NCI-H524 (cell line): Measurements from ENCODE around the gene SFT2D3.

Experiments
- DNase-seq, 2 experiments: peaks; one replicate each; lab custom pipeline; 2025; lab: John Stamatoyannopoulos, UW

Gene SFT2D3

DNA sequence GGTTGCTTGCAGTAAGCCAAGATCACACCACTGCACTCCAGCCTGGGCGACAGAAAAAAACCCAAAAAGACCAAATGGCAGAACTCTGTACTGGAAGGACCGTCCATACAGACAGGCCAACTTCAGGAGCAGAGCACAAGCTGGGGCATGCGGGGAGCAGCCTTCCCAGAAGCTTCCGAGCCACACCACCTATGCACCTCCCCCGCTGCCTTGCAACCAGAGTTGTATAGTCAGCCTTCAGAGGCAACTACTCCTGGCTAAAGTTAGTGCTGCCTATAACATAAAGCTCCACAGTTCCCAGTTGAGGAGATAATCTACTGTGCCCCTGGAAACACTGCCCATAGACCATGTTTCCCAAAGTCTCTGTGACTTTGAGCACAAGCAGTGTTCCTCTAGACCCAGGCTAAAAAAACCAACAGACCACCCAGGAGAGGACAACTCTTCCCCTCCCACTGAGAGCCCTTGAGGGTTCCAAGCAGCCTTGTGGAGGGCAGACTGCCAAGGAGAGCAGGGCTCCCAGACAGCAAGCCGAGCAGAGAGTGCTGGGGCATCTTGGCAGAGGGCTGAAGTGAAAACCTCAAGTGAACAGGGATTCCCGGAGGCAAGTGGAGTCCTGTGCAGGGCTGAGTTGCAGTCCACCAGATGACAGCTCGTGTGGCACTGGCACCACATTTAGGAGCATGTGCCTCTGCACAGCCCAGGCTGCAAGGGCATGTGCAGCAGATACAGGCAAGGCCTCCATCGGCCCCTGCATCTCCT is 6.8 kb downstream of the SFT2D3 start:
- DNase-seq = no peak

DNA sequence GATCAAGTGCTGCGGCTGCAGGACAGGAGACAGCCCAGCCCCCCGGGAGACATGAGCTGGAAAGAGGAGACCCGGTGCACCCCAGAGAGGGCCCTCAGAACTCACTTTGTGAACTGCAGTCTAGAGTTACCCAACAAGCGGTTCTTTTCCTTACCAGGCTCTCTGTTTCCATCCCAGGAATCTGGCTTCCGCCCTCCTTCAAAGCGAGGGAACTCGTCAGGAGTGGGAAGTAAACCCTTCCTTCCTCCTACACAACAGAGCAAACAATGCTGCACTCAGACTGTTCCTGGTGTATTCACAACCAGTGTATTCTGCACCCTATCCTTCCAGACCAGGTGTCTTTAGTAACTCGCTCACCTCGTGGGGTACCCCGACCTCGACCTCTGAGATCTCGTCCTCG is 8.0 kb downstream of the SFT2D3 start:
- DNase-seq = no peak

DNA sequence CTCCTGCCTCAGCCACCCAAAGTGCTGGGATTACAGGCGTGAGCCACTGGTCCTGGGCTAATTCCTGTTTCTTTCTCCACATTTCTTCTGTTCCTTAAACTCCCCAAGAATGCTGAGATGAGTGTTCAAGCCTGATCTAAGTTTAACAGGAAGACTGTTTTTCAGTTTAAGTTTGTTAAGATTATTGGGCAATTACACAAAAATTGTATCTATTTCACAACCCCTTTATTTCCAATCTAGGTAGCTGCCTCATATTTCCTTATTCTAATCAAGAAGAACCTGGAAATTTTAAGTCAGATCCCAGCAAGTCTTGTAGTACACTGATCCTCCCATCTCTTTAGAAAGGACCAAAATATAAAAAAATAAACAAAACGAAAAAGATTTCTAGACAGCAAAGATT is 11.7 kb downstream of the SFT2D3 start:
- no peak for DNase-seq

DNA sequence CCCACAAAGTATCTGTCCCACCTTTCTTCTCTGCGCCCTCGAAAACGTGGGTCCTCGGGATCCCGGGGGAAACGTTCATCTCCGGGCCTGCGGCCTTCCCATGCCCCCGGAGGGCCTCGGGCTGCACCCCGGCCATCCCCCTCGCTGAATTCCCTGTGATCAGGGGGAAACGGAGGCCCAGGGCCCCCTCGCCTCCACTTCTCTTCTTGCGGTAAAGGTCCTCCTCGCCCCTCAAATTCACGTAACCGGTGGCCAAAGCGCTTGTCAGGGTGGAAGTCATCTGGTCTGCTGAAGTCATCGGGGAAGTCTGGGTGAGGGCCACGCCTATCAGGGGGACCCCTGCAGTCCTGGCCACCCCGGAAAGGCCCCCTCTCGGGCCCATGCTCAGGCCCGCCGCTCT is 12.3 kb downstream of the SFT2D3 start:
- DNase-seq = no peak

DNA sequence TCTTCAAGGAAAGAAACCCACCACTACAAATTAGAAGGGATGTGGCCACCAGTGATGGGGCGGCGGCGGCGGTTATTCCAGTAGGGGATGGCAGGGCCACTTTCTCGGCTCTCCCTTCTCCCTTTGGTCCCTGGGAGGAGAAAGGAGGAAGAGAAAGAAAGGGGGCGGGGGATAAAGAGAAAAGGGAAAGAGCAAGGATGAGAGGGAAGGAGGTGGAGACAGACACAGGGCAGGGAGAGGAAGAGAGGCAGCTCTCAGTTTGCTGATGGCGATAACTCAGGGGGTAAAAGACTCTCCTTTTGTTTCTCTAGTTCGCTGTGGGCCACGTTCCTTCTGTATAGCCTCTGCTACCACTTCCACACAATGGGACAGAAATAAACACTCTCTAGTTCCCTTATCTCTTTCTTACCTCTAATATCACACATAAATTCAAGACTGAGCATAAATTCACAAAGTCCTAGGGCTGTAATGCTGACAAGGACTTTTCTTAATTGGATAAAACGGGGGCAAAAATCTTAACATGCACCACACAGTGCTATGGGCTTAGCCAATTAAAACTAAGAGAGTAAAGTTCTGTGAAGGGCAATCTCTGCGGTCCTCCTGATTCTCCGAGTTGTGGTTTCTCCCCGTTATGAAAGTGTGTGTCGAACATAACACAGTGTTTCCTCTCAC is 14.6 kb downstream of the SFT2D3 start:
- no peak for DNase-seq

DNA sequence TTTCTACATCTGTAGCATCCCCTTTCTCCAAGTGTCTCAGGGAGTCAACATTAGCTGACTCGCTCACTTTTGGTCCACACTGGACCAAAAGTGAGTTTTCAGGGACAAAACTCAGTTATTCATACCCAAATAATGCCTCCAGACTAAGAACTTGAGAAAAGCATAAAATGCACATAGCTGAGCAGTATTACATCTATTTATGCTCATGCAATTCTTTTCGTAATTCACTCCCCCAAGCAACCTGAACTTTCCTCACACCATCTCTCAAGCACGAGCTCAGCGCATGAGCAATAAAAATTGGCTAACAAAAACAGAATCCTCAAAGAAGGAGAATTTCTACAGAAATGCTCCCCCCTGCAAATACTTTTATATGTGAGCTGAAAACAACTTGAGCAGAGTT is 17.0 kb downstream of the SFT2D3 start:
- no peak for DNase-seq

DNA sequence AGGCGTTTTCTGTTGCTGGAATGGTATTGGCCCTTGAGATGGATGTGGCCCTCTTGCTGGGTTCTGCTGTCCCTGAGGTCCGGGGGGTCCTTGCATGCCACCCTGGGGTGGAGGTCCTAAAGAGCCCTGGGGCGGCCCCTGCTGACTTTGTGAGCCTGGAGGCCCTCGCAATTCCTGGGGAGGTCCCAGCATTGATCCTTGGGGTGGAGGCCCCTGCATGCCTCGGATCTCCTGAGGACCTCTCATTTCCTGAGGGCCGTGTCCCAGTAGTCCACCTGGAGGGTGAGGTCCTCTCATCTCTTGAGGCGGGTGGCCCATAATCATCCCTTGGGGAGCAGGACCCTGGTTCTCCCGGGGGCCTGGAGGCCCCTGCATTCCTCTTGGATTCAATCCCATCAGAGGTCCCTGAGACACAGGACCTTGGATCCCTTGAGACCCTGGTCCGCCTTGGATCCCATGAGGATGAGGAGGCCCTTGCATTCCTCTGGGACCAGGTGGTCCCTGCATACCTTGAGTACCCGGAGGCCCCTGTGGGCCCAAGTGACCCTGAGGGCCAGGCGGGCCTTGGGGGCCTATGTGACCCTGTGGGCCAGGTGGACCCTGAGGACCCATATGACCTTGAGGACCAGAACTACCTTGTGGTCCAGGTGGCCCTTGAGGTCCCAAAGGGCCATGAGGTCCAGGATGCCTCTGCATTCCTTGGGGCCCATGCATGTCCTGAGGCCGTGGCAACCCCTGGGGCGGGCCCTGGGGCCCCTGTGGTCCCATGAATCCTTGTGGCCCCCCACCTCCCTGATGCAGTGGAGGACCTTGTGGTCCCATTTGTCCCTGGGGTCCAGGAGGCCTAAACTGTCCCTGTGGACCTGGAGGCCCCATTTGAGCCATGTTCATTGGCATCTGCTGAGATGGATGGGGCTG is 18.3 kb downstream of the SFT2D3 start:
- DNase-seq = no peak

DNA sequence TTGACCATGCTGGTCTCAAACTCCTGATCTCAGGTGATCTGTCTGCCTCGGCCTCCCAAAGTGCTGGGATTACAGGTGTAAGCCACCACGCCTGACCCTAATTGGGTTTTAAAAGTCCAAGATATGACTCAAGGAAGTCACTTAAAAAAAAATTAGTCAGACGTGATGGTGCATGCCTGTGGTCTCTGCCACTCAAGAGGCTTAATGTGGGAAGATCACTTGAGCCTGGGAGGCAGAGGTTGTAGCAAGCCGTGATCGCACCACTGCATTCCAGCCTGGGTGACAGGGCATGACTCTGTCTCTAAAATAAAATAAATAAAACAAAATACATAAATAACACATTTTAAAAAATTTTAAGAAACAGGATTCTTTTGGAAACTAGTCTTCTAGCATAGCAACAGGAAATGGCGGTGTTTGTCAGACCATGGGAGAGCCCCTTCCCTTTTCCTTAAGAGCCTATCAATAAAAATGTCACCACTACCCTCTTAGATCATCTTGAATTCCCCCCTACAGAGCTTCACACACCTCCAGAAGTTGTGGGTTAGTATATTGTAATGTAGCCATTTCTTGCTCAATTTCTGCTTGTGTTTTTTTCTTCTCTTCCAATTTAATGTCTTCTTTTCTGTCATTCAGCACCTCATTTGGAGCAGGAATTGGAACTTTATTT is 20.1 kb downstream of the SFT2D3 start:
- DNase-seq = no peak

DNA sequence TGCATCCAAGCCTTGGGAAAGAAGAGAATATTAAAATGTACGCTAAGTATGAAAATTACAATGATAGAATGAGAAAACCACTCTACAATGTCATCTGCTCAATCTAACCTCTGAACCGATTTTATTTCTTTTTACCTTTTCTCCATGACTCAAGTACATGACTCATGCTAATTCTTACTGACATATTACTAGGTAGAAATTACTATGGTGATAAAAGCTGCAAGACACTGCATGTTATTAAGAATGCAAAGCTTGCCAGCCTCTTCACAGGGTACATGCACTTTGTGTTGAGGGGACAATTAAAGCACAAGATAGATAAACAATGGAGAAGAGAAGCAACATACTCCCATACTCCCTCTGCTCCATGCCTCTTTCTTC is 20.7 kb downstream of the SFT2D3 start:
- no peak for DNase-seq

DNA sequence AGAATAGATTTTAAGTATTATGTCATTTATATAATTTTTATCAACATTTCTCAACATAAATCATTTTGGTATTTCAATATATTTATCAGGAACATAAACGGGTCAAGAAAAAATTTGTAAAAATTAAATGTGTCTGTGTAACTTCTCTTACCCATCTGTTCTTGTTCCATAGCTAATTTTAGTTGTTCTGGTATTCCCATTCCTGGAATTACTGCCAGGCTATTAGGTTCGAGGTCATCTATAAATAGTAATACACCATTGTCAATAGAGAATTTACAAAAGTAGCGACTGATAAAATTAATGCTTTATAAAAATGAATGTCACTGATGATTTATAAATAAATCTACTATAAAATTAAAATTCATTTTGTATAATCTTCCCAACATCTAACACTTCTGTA is 21.5 kb downstream of the SFT2D3 start:
- no peak for DNase-seq

DNA sequence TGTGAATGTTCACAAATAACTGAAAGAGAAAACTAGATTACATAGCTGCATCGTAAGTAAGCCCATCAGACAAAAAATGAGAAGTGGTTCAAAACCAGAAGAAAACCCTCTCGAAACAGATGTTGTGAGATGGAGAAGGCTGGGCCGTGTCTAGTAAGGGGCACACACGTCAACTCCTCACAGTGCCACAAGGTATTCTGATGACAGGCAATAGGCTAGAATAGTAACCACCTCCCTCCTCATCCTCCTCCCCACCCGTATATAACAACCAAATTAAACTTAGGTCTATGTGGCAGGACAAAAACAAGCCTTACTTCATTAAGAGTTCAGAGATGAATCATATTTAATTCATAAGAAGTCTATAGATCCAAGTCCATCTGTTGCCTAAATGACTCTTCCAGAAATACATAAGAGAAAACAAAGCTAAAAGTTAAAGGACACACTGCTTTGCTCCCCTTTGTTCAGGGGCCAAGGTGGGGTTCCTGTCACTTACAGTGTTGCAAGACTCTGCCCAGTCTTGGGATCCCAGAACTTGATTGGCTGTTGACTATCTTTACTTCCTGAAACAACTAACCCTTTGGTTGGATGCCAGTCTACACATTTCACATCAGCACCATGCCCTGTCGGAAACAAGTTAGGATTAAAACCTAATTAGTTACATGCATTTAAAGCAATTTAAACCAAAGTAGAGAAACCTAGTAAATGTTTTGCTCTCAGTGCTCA is 25.0 kb downstream of the SFT2D3 start:
- DNase-seq = no peak

DNA sequence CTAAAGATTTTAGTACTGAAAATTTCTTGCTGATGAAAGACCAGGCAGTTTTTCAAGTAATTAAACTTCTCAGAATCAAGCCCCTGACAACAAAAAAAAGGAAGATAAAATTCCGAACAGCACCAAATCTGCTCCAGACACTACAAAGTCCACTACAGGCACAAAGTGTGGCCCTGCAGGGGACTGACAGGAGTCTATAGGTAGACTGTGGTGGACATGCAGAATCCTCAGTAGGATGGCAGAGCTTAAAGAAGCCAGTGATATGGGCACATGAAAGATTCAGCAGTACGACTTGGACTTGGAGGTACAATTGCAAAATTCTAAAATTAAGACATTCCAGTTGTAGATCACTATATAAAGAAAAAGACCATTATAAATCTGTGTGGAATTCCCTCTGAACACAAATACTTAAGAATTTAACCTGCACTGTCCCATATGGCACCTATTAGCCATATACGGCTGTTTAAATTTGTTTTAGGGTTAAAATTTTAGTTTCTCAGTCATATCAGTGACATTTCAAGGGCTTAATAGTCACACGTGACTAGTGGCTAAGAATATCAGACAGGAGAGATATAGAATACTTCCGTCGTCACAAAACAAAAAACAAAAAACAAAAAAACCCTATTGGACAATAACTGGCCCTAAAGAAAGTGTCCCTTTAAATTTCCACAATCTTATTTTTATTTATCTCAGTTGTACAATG is 32.0 kb downstream of the SFT2D3 start:
- no peak for DNase-seq

DNA sequence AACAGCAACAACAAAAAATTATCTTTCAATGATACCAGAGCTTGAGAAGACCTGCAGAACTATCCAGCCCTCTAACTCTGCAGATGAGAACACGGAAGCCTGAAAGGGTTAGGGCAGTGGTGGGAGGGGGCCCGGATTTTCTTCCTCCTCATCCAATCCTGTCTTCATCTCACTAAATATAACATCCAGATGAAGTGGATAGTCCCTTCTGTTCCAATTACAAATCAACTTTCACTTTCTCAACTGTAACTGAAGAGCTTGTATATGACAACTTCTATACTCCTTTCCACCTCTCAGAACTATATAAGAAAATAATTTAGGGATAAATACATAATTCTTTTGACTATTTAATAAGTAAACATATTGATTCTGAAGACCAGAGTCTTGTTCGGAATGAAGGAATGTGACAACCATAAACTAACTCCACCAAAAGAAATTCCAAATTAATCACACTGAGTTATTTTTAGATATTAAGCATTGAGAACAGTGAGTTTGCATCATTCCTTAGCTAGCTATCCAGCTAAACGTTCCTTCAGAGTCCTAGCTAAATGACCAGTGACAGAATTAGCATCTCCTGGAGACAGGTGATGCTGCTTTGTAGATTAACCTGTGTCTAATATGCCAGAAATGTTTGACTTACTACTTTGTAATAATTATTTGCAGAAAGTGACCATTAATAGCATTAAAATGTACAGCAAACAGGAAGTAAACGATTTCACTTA is 32.7 kb downstream of the SFT2D3 start:
- DNase-seq = no peak

DNA sequence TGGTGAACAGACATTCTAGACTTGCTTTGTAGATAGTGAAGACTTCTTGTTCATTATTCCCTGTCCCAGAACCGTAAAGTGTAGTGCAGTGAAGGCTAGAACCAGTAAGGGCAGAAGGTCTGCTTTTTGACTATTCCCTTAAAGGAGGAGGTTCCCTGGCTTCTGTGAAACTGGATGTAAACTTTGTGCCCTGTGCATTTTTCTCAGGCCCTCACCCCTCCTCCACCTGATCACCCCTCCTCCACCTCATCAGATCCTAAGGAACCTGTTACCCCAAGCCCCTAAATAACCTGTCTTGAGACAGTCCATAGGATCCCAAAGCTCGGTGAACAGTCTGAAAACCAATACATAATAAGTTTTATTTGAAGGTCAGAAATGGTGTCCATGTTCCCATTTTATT is 33.7 kb downstream of the SFT2D3 start:
- DNase-seq = no peak

DNA sequence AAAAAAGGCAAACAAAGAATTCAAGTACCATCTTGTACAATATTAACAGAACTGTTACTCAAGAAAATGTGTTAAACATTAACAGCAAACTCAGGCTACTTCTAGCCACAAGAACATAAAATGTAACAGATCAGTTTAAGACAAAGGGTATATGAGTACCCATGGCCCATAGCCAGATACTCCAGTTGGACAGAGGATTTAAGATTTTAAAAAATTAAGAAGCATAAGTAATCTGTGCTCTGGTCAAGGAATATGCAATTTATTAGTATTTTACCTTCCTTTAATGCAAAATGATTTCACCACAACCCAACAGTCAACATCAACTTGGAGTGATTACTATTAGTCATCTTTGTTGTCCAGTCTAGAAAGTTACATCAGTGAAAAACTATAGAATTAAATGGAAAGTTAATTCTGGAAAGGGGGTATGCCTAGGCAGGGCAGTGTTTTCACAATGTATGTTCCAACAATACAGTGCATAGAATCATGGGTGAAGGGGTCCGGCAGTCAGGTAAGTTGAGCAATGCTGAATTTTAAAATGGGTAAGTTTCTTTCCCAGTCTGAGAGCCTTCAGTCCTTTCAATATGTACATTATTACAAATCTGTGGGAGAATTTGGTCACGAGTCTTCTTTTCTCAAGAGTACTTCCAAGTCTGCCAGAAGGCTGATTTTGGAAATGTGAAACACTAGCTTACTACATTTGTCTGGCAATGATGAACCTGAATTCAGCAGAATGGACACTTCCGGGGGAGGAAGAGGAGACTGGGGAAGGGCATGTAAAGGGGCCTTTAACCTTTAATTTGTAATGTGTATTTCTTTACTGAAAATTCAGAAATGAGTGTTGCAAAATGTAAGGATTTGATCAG is 34.5 kb downstream of the SFT2D3 start:
- no peak for DNase-seq

DNA sequence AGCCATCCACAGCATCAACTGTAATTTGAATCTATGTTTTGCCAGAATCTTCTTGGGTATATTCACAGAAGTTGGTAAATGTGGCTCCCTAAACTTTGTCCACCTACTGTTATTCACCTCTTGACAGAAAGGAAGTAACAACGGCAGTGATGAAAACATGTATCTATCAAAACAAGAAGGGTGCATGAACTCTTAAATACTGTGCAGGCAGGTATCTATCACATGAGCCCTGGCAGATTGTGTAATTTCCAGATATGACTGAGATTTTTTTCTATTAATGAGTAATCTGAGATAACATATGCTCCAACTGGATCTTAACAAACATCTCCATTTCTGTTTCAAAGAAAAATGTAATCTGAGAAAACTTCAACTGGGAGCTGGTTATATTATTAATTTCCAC is 36.6 kb downstream of the SFT2D3 start:
- no peak for DNase-seq

DNA sequence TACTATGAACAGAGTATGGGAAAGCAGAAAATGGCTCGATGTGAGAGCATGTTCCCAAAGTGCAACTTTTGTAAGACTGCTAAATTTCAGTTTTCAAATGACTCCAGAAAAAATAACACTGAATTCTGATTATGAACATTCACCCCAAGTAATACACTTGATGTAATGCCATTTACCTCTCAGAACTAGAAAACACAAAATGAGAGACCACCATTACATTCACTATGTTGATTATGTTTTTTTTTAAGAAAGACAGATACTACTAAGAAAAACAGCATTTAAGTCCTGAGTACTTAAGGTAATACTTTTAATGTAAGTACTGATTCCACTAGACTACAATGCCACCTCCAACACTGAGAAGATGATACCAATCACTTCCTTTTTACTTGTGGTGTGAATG is 38.5 kb downstream of the SFT2D3 start:
- DNase-seq = no peak

DNA sequence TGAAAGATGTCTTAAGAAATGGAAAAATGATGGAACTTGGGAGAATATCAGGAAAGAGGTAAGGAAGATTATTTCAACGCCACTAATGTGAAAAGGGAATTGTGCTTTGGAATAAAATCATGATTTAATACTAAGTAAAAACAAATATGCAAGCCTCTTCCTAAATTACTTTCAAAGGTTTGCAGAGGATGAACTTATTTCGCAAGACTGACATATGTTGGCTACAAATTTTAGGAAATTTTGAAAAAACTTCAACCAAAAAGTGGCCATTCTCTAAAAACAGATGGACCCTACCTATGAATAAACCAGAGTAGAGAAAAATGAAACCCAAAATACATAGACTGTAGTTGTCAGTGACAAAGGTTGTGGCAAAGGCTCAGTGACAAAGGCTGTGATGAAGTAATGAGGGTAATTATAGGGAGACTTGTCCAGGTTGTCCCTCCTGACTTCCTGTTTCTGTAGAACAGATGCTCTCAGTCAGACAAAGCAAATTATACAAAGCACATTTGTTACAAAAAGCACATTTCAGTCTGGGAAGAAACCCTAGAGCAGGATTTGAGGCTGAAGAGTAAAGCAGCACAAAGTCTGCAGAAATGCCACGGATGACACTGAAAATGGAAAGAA is 39.5 kb downstream of the SFT2D3 start:
- no peak for DNase-seq

DNA sequence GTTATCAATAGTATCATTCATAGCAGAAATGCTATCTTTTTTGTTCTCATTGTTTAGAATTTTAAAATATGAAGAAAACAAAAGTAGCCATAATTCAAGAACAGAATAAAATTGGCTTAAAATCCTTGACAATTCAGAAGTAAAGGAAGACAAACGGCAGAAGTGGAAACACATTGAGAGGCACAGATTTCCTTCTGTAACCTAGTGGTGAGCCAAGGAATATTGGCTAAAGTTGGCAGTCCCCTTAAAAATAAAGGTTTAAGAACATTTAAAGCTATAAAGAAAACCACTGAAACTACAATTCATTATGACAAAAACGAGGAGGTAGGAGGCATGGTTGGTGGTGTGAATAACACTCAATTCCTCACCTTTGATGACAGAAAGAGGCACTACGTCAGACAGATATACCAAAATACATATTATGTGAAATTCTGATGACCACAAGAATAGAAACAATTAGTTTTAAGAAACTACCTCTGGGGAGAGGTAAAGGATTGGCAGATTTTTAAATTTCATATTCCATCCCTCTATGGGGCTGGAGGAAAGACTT is 42.3 kb downstream of the SFT2D3 start:
- DNase-seq = no peak
